Peyer's patch (tissue), 4 donors: ENCODE data around the gene TTLL5. TPM values are rescaled to one million over a fixed set of nuclear protein-coding genes. Genes with fewer than 3 reads are reported as not detected.
A peak's percentile ranks its signal among the peaks of the same experiment; 100 is the strongest.

Source experiments
- DNase-seq, 3 donors: peaks; one replicate each; pipeline ENCODE4 v3.0.0-alpha.2; 2017 to 2019
- H3K27ac ChIP-seq, 4 donors: fragments of 200-600 bp; sonication (generic); one replicate each; pipeline ENCODE4 v1.5.1; 2016 to 2019
- H3K27me3 ChIP-seq, 2 donors: fragments of 200-600 bp; sonication (generic); one replicate each; pipeline ENCODE4 v1.5.1; 2019
- H3K36me3 ChIP-seq, 3 donors: fragments of 200-600 bp; sonication (generic); one replicate each; pipeline ENCODE4 v1.5.1; 2016 to 2019
- H3K4me1 ChIP-seq, 4 donors: fragments of 200-600 bp; sonication (generic); one replicate each; pipeline ENCODE4 v1.5.1; 2016 to 2019
- H3K4me3 ChIP-seq, 4 donors: fragments of 200-600 bp; sonication (generic); 1 replicate in 3 of 4; 2 replicates in 1 of 4; pipeline ENCODE4 v1.5.1; 2016 to 2019; ENCODE audit warnings: mild to moderate bottlenecking in 1 of 4
- H3K9me3 ChIP-seq, 4 donors: fragments of 200-600 bp; sonication (generic); one replicate each; pipeline ENCODE4 v1.5.1; 2016 to 2019; ENCODE audit warnings: mild to moderate bottlenecking in 1 of 4
- CTCF ChIP-seq, 6 experiments: fragments of 450-650 bp in 4 of 6; fragments of 200-600 bp in 2 of 6; sonication (generic) in 1 of 6; IDR thresholded peaks; one replicate each; pipeline ENCODE4 v1.5.1; 2017 to 2019; ENCODE audit warnings: antibody characterized with exemption in 6 of 6, mild to moderate bottlenecking in 3 of 6, moderate library complexity in 1 of 6
- POLR2A ChIP-seq, 2 donors: fragments of 450-650 bp; IDR thresholded peaks; one replicate each; pipeline ENCODE4 v1.5.1; 2017; ENCODE audit warnings: antibody characterized with exemption in 2 of 2, mild to moderate bottlenecking in 2 of 2, moderate library complexity in 2 of 2
- total RNA-seq, 4 donors: library from RNA; depleted of rRNA; stranded (reverse); fragments of >200 nt; gene quantifications; one replicate each; pipeline ENCODE4 v1.1.0, GENCODE V29; 2016

TTLL5 gene
- total RNA-seq, 4 donors from 2014 or later: 33.6 to 82.5 (median 46.4) TPM

- no peak overlapping the region for H3K4me3 ChIP-seq
- H3K9me3 ChIP-seq: no peaks in the 10 kb centered on the region
- no peaks in the 10 kb centered on the region for H3K36me3 ChIP-seq
- no peak for TF ChIP-seq POLR2A (IDR thresholded peaks at IDR 0.05)
- TF ChIP-seq CTCF (IDR thresholded peaks at IDR 0.05): no peak
- no peaks in the 10 kb centered on the region for H3K27me3 ChIP-seq
- no peak overlapping the region for H3K27ac ChIP-seq
- no peak for DNase-seq
- peaks cover 0 to 7% (median 0%) of the 10 kb centered on the region in 4 donors for H3K4me1 ChIP-seq
Measured at GRCh38 chr14:75906228-75906627, 245.2 kb downstream of the TTLL5 start.

- peak in 2 of 3 donors; percentile 66 to 83 for DNase-seq
- TF ChIP-seq POLR2A (IDR thresholded peaks at IDR 0.05) (no peak), CTCF (IDR thresholded peaks at IDR 0.05) (peak; percentile 82 to 93 (median 88))
- Histone ChIP-seq H3K27me3 (no peaks in the 10 kb centered on the region), H3K4me1 (peaks cover 0 to 7% (median 0%) of the 10 kb centered on the region in 4 donors), H3K4me3 (no peak overlapping the region), H3K9me3 (no peaks in the 10 kb centered on the region), H3K27ac (no peak overlapping the region), H3K36me3 (no peaks in the 10 kb centered on the region)
Measured at GRCh38 chr14:75906680-75907280, 245.7 kb downstream of the TTLL5 start.

GRCh38 chr14:75907756-75908359, 246.8 kb downstream of the TTLL5 start:
- no peak overlapping the region for H3K4me3 ChIP-seq
- DNase-seq: no peak
- TF ChIP-seq CTCF (IDR thresholded peaks at IDR 0.05) (no peak), POLR2A (IDR thresholded peaks at IDR 0.05) (no peak)
- peaks cover 0 to 11% (median 0%) of the 10 kb centered on the region in 4 donors for H3K4me1 ChIP-seq
- no peaks in the 10 kb centered on the region for H3K9me3 ChIP-seq
- no peaks in the 10 kb centered on the region for H3K27me3 ChIP-seq
- H3K36me3 ChIP-seq: no peaks in the 10 kb centered on the region
- H3K27ac ChIP-seq: no peak overlapping the region

GRCh38 chr14:75909630-75910029, 248.6 kb downstream of the TTLL5 start:
- no peaks in the 10 kb centered on the region for H3K27me3 ChIP-seq
- TF ChIP-seq POLR2A (IDR thresholded peaks at IDR 0.05) (no peak), CTCF (IDR thresholded peaks at IDR 0.05) (no peak)
- H3K4me3 ChIP-seq: no peak overlapping the region
- no peaks in the 10 kb centered on the region for H3K36me3 ChIP-seq
- H3K4me1 ChIP-seq: peaks cover 0 to 11% (median 0%) of the 10 kb centered on the region in 4 donors
- H3K9me3 ChIP-seq: no peaks in the 10 kb centered on the region
- no peak for DNase-seq
- no peak overlapping the region for H3K27ac ChIP-seq

GRCh38 chr14:75910048-75910447, 249.0 kb downstream of the TTLL5 start:
- no peak overlapping the region for H3K4me3 ChIP-seq
- H3K36me3 ChIP-seq: no peaks in the 10 kb centered on the region
- TF ChIP-seq POLR2A (IDR thresholded peaks at IDR 0.05): no peak
- TF ChIP-seq CTCF (IDR thresholded peaks at IDR 0.05): no peak
- DNase-seq: no peak
- no peaks in the 10 kb centered on the region for H3K27me3 ChIP-seq
- no peak overlapping the region for H3K27ac ChIP-seq
- no peaks in the 10 kb centered on the region for H3K9me3 ChIP-seq
- H3K4me1 ChIP-seq: peaks cover 0 to 11% (median 0%) of the 10 kb centered on the region in 4 donors
